Activated CD4-positive, CD25-positive, alpha-beta regulatory T cell (primary cell): Measurements from ENCODE around the gene ZNF423.

Experiments used
- DNase-seq, 4 experiments: peaks; one replicate each; lab custom pipeline; 2025; lab: John Stamatoyannopoulos, UW

The ZNF423 gene

DNA sequence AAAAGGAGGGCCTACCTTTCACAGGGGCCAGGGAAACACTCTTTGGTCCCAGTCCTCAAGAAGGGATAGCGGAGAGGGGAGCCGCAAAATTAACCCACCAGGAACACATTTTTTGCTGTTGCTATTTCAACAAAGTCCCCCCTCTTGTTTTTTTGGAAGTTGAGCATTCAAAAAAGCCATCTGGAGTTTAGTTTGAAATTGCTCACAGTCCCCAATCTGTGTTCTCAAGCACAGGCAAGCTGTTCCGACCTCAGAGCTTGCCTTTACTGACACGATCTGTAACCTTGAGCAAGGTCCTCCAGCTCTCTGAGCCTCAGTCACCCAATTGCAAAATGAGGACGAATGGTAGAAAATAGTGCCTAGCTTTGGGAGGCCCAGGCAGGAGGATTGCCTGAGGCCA lies 131.1 kb downstream of the ZNF423 start:
- DNase-seq: no peak

DNA sequence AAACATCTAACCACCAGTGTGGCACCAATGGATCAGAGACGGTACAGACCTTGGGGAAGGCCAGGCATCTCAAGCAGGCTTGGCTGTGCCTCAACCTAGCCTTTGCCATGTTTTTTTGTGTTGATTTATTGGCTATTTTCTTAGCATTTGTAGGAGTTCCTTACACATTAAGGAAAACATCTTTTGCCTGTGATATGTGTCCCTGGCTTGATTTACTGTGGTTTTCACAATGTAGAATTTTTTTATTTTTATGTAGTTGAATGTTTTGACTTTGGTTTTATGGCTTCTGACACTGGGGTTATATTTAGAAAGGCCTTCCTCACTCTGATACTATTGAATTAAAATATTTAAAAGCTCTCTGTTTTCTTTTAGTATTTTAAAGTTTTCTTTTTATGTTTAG lies 132.6 kb downstream of the ZNF423 start:
- no peak for DNase-seq

DNA sequence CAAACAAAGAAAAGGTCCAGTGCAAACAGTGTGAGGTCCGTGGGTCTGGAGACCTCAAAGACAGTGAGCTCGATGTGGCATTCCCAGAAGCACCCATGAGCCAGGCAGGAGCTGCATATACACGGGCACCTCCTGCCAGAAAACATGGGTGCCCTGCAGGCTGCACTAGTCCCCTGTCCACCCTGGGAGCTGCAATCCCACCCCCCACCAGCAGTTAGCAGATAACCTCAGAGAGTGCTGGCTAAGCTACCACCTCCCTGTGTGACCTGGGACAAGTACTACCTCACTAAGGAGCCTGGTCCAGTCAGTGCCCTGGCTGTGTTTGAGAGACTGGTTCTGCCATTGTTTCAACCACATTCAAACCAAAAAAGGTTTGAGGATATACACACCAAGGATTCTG lies 135.7 kb downstream of the ZNF423 start:
- DNase-seq: no peak

DNA sequence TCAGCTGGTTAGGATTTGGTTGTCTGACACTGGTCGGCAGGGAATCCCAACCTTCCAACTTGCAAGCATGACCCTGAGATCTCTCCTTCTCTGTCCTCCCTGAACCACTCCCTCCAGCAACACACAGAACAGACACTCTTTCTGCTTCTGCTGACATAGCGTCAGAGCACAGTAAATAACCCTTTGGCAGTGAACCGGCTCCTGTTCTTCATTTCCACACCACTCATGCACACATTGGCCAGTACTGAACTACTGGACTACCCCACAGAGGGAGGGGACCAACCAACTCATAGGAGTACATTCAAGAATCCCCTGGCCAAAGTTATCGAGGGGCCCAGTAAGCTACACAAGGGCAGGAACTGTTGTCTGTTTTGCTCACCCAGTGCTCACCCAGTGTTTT lies 138.2 kb downstream of the ZNF423 start:
- no peak for DNase-seq

DNA sequence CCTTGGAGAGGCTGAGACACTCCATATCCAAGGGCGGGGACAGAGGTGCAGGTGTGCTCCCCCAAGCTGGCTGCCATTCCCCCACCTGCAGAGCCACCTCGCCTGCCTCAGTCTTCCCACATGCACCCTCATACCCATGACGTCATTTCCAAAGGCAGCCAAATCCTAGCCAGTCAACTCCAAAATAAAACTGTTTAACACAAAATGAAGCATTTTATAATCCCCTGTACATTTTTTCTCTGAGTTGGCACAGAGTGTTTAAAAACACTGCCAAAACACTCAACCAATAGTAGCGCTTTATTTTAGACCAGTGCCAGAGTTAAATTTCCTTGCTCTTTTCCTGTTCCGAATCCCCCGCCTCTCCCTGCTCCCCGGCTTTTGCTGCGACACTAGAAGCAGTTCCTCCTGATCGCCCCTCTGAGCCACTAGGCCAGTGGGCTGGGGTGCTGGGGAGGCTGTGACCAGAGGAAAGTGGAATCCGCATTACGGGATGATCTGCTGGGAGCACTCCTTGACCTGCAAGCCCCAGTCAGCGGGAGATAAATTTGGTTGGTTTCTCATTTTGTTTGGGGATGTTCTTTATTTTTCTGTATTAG lies 139.5 kb downstream of the ZNF423 start:
- DNase-seq: no peak

DNA sequence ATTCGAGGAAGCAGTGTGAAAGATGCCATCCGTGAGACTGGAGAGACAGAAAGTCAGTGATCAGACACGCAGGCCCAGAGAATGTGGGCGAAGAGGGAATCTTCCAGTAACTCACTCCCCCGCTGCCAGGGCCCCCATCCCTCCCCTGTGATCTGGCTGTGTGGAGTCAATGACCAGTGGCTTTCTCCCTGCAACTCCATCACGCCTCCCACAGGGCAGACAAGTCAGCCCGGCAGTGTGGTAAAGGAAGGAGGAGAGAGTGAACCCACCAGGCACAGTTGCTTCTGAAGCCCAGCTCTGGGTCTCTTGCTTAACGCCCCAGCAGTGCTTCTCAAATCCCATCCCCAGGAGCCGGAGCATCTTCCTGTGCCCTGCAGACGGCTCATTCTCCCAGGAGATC lies 142.1 kb downstream of the ZNF423 start:
- DNase-seq: no peak

DNA sequence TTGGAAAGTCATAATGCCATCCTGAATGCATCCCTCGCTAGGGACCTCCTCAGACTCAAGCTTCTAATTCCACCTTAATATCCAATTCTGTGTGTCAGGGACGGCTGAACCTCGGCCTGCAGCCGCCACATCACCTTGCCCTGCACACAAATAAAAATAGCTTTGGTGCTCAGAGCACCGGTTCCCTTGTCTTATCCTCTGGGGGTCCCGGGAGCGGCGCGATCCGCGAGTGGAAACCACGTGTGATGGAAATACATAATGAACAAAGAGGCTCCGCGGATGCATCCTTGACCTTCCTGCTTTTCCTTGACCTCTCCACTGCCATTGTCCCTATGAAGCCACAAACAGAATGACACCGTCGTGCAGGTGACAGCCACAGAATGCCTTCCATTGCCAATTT lies 143.4 kb downstream of the ZNF423 start:
- no peak for DNase-seq

DNA sequence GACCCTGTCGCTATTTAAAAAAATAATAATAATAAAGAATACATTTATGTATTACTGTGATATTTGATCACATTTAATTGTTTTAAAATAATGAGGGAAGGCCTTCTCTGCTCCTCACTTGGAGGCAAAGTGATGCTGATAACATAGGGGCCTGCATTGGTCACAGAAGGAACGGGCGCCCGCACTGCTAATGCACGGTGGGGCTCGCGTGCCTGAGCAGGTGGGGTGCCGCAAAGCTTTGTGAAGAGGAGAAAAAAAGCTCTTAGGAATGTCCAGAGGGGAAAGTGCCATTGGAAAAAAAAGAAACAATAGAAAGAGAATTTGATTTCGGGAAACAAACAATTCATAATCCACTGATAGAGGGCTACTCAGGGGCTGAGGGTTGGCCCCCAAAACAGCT lies 143.8 kb downstream of the ZNF423 start:
- DNase-seq: no peak

DNA sequence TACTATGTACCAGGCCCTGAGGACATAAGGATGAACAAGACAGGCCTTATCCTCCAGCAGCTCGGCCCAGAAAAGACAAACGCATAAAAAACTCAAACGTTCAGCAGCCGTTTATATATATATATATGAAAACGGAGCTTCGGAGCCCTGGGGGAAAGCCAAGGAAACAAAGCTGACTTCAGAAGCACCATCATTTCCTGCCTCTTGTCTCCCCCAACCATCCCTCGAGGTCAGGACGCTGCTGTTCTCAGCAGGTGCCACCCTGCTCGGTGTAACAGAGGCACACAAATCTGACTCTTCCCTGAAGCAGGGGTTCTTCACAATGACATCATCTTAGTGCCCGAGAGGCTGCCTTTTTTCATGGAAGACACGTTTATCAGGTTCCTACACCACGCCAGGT lies 146.9 kb downstream of the ZNF423 start:
- no peak for DNase-seq

DNA sequence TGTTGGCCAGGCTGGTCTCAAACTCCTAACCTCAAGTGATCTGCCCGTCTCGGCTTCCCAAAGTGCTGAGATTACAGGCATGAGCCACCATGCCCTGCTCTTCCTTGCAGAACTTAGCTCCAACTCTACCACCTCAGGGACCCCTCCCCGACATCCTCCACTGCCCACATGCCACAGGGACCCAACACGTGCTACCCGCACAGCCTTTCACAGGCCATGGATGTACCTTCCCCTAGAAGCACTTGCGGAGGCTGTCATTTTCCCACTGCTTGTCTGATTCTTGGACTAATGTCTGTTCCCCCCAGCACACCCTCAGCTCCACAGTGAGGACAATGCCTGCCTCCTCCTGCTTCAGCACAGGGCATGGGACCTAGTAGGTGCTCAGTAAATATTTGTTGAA lies 147.4 kb downstream of the ZNF423 start:
- DNase-seq: no peak

DNA sequence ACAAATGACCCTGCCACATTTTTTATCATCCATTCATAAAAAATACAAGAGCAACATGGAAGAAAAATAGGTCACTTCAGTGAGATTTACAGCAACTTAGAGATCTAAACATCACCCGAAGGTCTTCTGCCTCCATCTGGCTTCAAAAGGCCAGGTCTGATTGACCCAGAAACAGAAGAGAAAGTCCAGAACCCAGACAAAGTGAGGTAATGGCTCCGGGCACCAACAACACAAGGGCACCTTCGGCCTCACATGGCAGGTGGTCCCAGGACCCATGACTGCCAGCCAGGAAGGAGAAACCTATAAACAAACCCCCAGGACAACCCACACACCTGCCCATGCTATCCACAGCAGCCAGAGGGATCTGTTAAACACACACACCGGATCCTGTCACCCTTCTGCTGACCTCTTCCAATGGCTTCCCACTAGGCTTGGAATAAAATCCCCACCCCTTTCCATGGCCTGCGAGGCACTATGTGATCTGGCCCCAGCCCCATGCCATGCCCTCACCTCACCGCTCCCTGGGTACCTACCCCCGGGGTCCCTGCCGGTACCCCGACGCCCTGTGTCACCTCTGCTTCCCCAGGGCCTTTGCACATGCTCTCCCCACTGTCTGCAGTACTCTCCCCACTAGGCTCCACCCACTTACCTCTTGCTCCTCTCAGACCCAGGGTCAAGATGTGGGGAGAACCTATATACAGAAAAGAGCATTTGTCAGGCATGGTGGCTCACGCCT lies 149.1 kb downstream of the ZNF423 start:
- no peak for DNase-seq

DNA sequence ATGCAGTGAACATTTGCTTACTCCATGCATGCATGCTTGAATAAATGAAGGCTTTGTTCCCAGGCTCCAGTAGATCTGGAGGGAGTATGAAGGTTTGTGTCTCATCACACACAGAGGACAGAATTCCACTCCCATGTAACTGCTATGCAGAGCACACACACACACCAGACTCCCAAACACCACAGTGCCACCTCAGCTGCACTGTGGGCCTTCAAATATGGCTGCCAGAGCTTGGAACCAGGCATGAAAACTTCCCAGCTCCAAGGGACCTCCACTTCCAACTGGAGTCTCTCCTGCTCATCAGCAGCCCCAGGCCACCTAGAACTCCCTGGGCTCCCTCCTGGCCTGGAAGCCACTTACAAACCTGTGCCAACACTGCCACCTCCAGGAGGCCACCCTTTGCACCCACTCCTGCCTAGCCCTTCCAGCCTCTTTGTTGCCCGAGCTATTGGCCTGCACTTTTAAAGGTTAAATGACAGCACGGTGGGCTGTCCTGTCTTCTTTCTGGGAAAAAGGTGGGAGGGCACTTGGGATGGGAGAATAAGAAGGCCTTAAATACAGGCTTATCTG lies 151.2 kb downstream of the ZNF423 start:
- no peak for DNase-seq

DNA sequence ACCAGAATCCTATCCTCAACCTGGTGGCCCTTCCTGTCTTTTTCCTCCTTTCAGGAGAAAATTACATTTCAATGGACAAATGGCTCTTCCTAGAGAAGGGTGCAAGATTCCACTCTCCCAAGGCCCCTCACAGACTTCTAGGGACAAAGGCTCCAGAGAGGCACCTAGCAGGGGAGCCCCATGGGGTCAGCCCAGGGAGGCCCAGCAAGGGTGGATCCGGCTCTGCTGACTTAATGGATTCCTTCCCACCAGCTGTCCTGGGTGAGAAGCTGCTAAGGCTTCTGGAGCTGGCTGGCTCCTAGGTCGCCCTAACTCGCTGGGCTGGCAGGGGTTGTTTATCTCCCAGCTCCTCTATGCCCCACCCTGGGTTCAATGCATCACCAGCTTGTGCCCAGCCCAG lies 152.4 kb downstream of the ZNF423 start:
- DNase-seq: no peak

DNA sequence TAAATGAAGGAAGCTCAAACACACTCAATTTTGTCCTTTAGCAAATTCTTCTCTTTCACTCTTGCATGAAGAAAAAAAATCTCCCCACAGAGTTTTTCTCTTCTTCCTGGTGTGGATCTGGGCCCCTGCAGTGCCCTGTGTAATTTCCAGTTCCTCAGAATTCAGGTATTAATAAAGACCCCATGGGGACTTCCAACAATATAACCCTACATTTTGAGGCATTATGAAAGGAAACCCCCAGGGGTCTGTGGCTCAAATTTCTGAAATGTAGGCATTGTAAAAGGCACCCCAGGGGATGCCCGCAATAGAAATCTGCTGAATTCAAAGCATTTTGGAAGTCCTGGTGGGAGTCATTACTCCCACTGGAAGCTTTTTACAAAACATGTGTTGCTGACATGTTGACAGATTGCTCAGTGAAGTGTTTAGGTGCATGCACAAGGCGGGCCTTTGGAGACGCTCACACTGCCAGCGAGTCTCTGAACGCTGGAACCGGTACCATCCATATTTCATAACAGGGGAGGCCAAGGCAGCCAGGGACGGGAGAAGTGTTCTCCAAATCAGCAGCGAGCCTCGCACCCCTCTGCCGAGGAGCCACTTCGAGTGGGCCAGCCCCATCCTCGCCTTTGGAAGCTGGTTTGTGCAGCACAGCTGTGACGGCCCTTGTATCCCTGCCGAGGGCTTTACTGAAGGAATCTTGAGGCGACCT lies 154.0 kb downstream of the ZNF423 start:
- no peak for DNase-seq

DNA sequence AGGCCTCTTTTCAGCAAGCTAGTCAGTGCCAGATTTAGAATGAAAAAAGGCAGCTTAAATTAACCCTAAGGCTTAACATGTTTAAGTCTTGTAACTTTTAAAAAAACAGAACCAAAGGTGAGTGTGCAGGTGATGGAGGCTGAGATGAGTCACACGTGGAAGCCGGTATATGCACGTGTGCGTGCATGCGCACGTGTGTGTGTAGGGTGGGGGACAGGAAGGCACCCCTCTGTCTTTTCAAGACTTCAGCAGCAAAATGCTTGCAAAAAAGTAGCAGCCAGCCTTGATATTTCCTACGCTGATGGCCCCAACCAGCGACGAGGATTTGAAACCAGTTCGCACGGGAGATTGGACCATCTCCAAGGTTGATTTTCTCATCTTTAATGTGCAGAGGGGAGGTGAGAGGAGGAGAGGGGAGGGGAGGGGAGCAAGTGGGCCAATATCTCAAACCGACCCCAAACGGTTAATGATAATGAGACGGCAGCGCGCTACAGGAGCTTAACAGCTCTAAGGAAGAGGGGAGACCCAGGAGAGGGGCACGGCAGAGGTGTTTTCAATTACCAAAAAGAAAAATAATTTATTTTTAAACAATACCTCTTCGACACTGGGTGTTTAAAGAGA lies 154.7 kb downstream of the ZNF423 start:
- no peak for DNase-seq

DNA sequence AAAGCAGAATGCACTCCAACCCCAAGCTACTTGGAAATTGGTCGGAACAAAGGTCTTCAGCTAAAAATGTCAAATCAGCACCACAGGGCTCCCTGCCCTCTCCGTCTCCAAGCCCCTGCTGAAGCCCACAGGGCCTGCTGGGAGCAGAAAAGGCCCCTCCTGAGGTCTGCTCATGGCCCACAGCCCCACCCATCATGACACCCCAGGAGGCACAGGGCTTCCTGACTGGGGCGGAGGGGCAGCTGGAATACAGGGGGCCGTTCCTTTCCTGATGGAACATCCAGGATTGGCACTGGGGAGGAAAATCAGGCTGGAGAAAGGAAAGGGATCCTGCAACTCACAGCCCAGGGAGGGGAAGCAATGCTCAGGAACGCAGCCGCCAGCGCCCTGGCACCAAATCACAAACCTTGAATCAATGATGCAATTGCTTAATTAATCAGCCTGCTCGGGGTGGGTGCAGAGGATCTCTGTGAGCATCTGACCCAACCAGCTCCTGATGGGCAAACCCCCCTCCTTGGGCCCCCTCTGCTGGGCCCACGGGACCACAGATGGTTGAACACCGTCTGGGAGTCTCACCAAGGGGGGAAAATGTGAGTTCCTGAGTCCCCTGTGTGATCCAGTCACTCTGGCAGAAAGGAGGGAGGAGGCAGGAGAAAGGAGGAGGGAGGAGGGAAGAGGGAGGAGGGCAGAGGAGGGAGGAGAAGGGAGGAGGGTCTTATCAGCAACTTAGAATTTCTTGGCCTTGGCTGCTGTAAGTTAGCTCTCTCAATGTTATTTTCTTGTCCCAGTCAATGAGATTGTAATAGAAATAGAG lies 155.5 kb downstream of the ZNF423 start:
- DNase-seq: no peak

DNA sequence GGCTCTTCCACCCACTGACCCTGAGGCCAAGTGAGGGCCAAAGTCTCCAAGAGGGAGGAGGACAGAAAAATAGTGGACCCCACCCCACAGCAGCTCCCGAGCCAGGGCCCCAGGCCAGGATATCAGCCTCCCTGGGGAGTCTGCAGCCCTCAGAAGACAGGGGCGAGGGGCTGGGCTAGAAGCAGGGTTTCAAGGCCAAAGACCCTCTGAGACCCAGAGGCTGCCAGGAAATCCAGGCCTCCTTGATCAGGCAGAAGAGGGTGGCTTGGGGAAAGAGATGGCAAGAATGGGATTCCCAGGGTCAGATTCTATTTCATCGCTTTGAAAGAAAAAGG lies 156.1 kb downstream of the ZNF423 start:
- DNase-seq: no peak

DNA sequence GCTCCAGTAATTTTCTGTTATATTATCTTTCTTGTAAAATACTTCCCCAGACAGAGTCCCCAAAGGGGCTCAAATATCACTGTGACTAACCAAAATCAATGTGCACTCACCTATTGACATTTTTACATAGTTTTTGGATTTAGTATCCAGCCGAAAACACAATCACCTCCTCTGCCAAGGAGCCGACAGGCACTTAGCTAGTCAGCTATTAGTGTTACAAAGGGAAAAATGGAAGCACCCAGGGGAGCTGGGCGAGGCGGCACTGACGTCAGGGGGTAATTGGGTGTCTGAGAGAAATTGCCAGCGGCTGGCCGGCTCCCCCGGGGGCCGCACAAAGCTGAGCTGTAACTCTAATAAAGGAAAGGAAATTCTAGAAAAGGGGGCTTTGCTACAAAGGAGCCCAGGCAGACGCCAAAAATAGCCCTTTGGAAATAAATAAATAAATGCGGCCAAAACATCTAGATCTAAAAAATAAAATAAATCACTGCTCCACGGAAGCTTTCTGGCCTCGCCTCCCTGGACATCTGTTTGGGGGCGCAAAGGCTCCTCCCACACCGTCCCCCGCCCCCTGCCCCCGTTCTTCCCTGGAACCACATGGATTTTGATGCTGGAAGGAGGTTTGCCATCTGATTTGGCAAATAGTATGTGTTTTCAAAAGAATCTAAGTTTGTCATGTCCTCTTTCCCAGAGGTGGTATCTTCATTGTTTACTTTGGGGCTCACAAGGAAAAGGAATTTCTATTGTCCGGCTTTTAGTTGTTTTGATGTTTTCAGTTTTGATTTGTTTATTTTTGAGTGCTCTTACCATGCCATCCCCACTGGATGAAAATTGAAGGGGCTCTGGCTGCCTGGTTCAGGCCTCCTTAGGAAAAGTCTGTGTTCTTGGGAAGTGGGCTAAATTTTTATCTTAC lies 156.7 kb downstream of the ZNF423 start:
- DNase-seq: no peak

DNA sequence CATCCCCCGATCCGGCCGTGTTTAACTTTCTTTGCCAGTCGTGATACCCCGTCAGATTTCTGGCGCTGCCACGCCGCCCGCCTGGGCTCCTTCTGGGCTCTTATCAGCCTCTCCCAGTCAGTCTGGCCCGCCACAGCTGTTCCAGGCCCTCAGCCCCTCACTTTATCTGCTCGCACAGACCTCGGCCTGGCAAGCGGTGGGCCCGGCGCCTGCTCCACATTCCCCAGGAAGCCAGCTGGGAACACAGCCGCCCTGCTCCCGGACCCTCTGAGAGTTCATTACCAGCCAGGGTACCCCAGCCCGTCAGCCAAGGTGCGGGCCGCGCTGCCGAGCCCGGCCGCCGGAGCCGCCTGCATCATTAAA lies 157.5 kb downstream of the ZNF423 start:
- DNase-seq: no peak

DNA sequence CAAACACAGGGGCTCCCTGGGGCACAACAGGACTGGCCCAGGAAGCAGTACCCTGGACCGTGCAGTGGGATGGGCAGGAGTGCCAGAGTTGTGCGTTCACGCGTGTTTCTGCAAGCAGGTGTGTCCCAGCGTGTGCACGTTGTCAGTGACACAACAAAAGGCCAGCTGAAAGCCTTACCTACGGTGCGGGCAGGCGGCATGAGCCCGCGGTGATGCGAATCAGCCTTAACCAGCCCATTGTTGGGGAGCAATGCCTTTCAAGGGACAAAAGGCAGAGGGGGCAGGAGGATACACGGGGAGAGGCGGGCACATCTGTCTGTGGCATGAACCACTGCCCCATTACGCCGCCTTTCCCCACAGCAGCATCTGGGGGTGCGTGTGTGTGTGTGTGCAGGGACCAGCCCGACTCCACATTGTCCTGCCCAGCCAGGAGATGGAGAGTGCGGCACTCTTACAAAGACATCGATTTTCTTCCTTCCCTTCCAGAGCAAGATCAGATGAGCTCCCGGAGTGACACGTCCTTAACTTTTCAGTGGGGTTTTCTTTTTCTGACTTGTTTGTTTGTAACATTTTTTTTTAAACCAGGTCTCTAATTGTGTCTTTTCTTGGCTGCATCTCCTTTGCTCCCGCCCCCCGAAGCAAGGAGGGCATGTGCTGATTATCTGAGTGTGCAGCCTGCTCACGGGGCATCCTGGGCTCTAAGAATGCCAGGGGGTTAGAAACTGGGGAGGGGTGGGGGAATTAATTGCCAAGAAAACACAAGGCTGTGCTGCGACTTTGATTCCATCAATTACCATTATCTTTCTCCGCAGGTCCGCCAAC lies 158.1 kb downstream of the ZNF423 start:
- DNase-seq: no peak
